Testis (tissue), 3 donors: ENCODE results near the gene RIOK3. TPM values are rescaled to one million over a fixed set of nuclear protein-coding genes. Genes with fewer than 3 reads are reported as not detected.

Experiments used
- DNase-seq: peaks from one replicate; pipeline ENCODE4 v3.0.0-alpha.2; 2019
- H3K27ac ChIP-seq, 2 donors: fragments of 200-600 bp; sonication (generic); one replicate each; pipeline ENCODE4 v1.5.1; 2019
- H3K27me3 ChIP-seq: fragments of 200-600 bp; sonication (generic); one replicate; pipeline ENCODE4 v1.5.1; 2019
- H3K36me3 ChIP-seq: fragments of 200-600 bp; sonication (generic); one replicate; pipeline ENCODE4 v1.5.1; 2017; ENCODE audit warnings: low read depth; ENCODE audit errors: missing control alignments
- H3K4me1 ChIP-seq: fragments of 200-600 bp; sonication (generic); one replicate; pipeline ENCODE4 v1.5.1; 2019
- H3K4me3 ChIP-seq, 2 donors: fragments of 200-600 bp; sonication (generic); one replicate each; pipeline ENCODE4 v1.5.1; 2017 to 2019
- H3K9me3 ChIP-seq: fragments of 200-600 bp; sonication (generic); one replicate; pipeline ENCODE4 v1.5.1; 2017
- CTCF ChIP-seq, 3 experiments: fragments of 450-650 bp in 2 of 3; fragments of 200-600 bp in 1 of 3; sonication (generic) in 1 of 3; IDR thresholded peaks; one replicate each; pipeline ENCODE4 v1.5.1; 2016 to 2019; ENCODE audit warnings: antibody characterized with exemption in 3 of 3, mild to moderate bottlenecking in 2 of 3, moderate library complexity in 1 of 3
- POLR2A ChIP-seq: fragments of 450-650 bp; IDR thresholded peaks from one replicate; pipeline ENCODE4 v1.6.1; 2017; ENCODE audit warnings: antibody characterized with exemption, mild to moderate bottlenecking, moderate library complexity
- WGBS, 2 donors: methylation state at CpG; one replicate each; pipeline ENCODE4 v1.1.5; 2018; 5-methylcytosine and 5-hydroxymethylcytosine counted together
- intact Hi-C: fragments of 100-400 bp; cut with DNase I; formaldehyde crosslinking; loops from one replicate; pipeline ENCODE4 v1.15.1; 2023; ENCODE audit warnings: low total_unique reads
- polyA plus RNA-seq: library from polyadenylated mRNA; stranded (reverse); fragments of 350-450 nt; fragmentation: Illumina TruSeq; extraction: RNeasy Lipid Tissue Mini Kit (QIAGEN cat#74804); gene quantifications from one replicate; pipeline ENCODE4 v1.2.3, GENCODE V29; 2014; ENCODE audit warnings: low read depth, low replicate concordance; ENCODE audit not compliant: insufficient read depth
- total RNA-seq, 2 donors: library from RNA; depleted of rRNA; stranded (reverse); fragments of >200 nt; gene quantifications; one replicate each; pipeline ENCODE4 v1.2.3, GENCODE V29; 2016

The RIOK3 gene
- total and polyA plus RNA-seq, 3 donors from 2014 or later: 41.7 to 76.8 (median 68.7) TPM

DNA sequence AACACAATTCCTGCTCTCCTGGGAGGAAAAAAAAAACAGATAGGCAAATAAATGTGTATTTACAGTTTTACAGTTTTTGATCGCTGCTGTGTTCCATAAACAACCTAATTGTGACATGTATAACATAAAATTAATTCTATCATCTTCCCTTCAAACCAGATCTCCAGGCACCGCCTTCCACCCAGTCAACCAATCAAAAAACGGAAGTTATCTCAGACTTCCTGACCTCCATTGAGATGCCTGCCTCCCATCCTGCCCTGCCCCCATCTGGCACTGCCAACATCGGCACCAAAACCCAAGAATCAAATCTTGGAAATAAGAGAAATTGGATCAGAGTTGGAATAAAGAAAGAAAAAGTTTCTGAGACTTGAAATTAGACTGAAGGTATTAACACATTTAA lies 3.1 kb upstream of the RIOK3 start:
- no peak for TF ChIP-seq CTCF (IDR thresholded peaks at IDR 0.05)
- no peak for TF ChIP-seq POLR2A
- H3K27me3 ChIP-seq: no peaks in the 10 kb centered on the region
- no peak for DNase-seq
- no peaks in the 10 kb centered on the region for H3K36me3 ChIP-seq
- peaks cover 13% of the 10 kb centered on the region for H3K4me1 ChIP-seq
- no peaks in the 10 kb centered on the region for H3K9me3 ChIP-seq
- intact Hi-C loops: no loop called here
- no peak overlapping the region for H3K27ac ChIP-seq
- WGBS, 2 donors: 64 to 75% methylated on average over 4 of the region's 4 CpGs
- no peak overlapping the region for H3K4me3 ChIP-seq

- intact Hi-C loops: no loop called here
- no peak for DNase-seq
- peaks cover 13% of the 10 kb centered on the region for H3K4me1 ChIP-seq
- H3K27ac ChIP-seq: no peak overlapping the region
- TF ChIP-seq POLR2A (no peak), CTCF (IDR thresholded peaks at IDR 0.05) (no peak)
- H3K36me3 ChIP-seq: no peaks in the 10 kb centered on the region
- no peak overlapping the region for H3K4me3 ChIP-seq
- WGBS, 2 donors: 65 to 77% methylated on average over 18 of the region's 18 CpGs
- no peaks in the 10 kb centered on the region for H3K9me3 ChIP-seq
- H3K27me3 ChIP-seq: no peaks in the 10 kb centered on the region
These were observed 2.1 kb upstream of the RIOK3 start for GRCh38 chr18:23451011-23451410.

DNA sequence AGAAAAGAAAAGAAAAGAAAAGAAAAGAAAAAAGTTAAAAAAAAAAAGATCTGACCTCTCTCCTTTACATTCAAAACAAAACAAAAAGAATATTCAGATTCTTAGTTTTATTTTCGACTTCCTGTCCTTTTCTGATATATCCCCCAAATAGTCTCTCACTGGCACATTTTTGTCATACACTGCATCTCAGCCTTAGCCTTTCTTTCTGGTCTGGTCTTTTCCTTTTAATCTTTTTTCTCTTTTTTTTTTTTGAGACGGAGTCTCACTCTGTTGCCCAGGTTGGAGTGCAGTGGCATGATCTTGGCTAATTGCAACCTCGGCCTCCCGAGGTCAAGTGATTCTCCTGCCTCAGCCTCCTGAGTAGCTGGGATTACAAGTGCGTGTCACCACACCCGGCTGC lies 1.6 kb upstream of the RIOK3 start:
- Histone ChIP-seq H3K4me3 (no peak overlapping the region), H3K4me1 (peaks cover 13% of the 10 kb centered on the region), H3K36me3 (no peaks in the 10 kb centered on the region), H3K27me3 (no peaks in the 10 kb centered on the region), H3K9me3 (no peaks in the 10 kb centered on the region), H3K27ac (no peak overlapping the region)
- TF ChIP-seq CTCF (IDR thresholded peaks at IDR 0.05): no peak
- TF ChIP-seq POLR2A: no peak
- DNase-seq: no peak
- WGBS, 2 donors: 82 to 91% methylated on average over 6 of the region's 6 CpGs
- intact Hi-C loops: no loop called here

- WGBS, 2 donors: 37 to 39% methylated on average over 3 of the region's 3 CpGs
- intact Hi-C loops: no loop called here
- H3K4me1 ChIP-seq: peaks cover 16% of the 10 kb centered on the region
- peak overlapping the region; percentile 85 to 97 for H3K4me3 ChIP-seq
- DNase-seq: no peak
- peak overlapping the region; percentile 86 to 89 for H3K27ac ChIP-seq
- H3K27me3 ChIP-seq: no peaks in the 10 kb centered on the region
- H3K9me3 ChIP-seq: no peaks in the 10 kb centered on the region
- no peak for TF ChIP-seq POLR2A
- no peak for TF ChIP-seq CTCF (IDR thresholded peaks at IDR 0.05)
- H3K36me3 ChIP-seq: no peaks in the 10 kb centered on the region
These were observed 750 bp upstream of the RIOK3 start for GRCh38 chr18:23452347-23452727.

- Histone ChIP-seq H3K9me3 (no peaks in the 10 kb centered on the region), H3K4me1 (peaks cover 16% of the 10 kb centered on the region), H3K4me3 (peak overlapping the region; percentile 85 to 97), H3K36me3 (no peaks in the 10 kb centered on the region), H3K27me3 (no peaks in the 10 kb centered on the region), H3K27ac (peak overlapping the region; percentile 86 to 89)
- 0% methylated on average over 11 of the region's 11 CpGs for WGBS, 2 donors
- intact Hi-C loops: no loop called here
- no peak for DNase-seq
- no peak for TF ChIP-seq POLR2A
- TF ChIP-seq CTCF (IDR thresholded peaks at IDR 0.05): no peak
These were observed 582 bp downstream of the RIOK3 start for GRCh38 chr18:23453680-23454058.
